H1 (cell line): ENCODE data around the gene CCR3. TPM values are rescaled to one million over a fixed set of nuclear protein-coding genes. Genes with fewer than 3 reads are reported as not detected.

Experiments
- CTCF ChIA-PET: fragments of 300-600 bp; sonication (Branson Sonifier 250); formaldehyde crosslinking; loops from one replicate; lab custom pipeline; 2021; ENCODE audit not compliant: partially characterized antibody; lab: Charles Lee
- POLR2A ChIA-PET: fragments of 300-600 bp; sonication (Branson Sonifier 250); formaldehyde crosslinking; loops from one replicate; lab custom pipeline; 2021; ENCODE audit warnings: inconsistent platforms; ENCODE audit not compliant: partially characterized antibody; lab: Charles Lee
- DNase-seq, 2 experiments: peaks; one replicate each; pipeline versions ENCODE4 v3.0.0 to v3.0.0-alpha.2; 2010 to 2022; ENCODE audit warnings: low spot score in 2 of 2, low read depth in 1 of 2, mixed read lengths in 1 of 2
- FAIRE-seq: peaks from 2 replicates; lab custom pipeline; 2011; peaks lifted over from hg19 to GRCh38; lab: Jason Lieb, UNC
- H2AFZ ChIP-seq: 2 replicates; pipeline ENCODE4 v1.8.1; 2012; ENCODE audit warnings: low read length, inconsistent platforms
- H2AK5ac ChIP-seq: 2 replicates; pipeline ENCODE4 v1.6.1; 2013; ENCODE audit warnings: low read depth, low read length
- H2BK120ac ChIP-seq: replicated peaks from 2 replicates; pipeline ENCODE3; 2013; ENCODE audit warnings: low read depth, low read length, inconsistent platforms
- H2BK12ac ChIP-seq: 2 replicates; pipeline ENCODE4 v1.6.1; 2013; ENCODE audit warnings: low read depth, low read length
- H2BK15ac ChIP-seq: 2 replicates; pipeline ENCODE4 v1.6.1; 2013; ENCODE audit warnings: low read length
- H2BK20ac ChIP-seq: 2 replicates; pipeline ENCODE4 v1.6.1; 2013; ENCODE audit warnings: low read length
- H2BK5ac ChIP-seq: 2 replicates; pipeline ENCODE4 v1.6.1; 2013; ENCODE audit warnings: low read depth, low read length
- H3K14ac ChIP-seq: 2 replicates; pipeline ENCODE4 v1.6.1; 2013; ENCODE audit warnings: inconsistent platforms; ENCODE audit not compliant: insufficient read length
- H3K18ac ChIP-seq: 2 replicates; pipeline ENCODE4 v1.6.1; 2013; ENCODE audit warnings: low read length; ENCODE audit errors: extremely low read depth
- H3K23ac ChIP-seq: 2 replicates; pipeline ENCODE4 v1.6.1; 2013; ENCODE audit warnings: inconsistent platforms; ENCODE audit not compliant: insufficient read length
- H3K23me2 ChIP-seq: 2 replicates; pipeline ENCODE4 v1.6.1; 2013; ENCODE audit warnings: low read depth, low read length
- H3K27ac ChIP-seq: 2 replicates; pipeline ENCODE4 v1.6.1; 2011; ENCODE audit warnings: low read depth, low read length, inconsistent platforms
- H3K27me3 ChIP-seq, 4 experiments: replicated peaks in 1 of 4; 1 replicate in 1 of 4; 2 replicates in 3 of 4; pipeline versions ENCODE4 v1.6.1 to v1.8.1; 2011 to 2013; ENCODE audit warnings: low read length in 3 of 4, mild to moderate bottlenecking in 3 of 4, inconsistent platforms in 2 of 4, mixed read lengths in 2 of 4, moderate library complexity in 1 of 4; ENCODE audit not compliant: control insufficient read depth in 3 of 4, insufficient read depth in 3 of 4; ENCODE audit errors: extremely low read depth in 1 of 4
- H3K36me3 ChIP-seq, 4 experiments: 2 replicates each; pipeline versions ENCODE4 v1.6.1 to v1.8.1; 2011 to 2013; ENCODE audit warnings: mild to moderate bottlenecking in 4 of 4, low read length in 3 of 4, moderate library complexity in 2 of 4, control low read depth in 1 of 4, inconsistent platforms in 1 of 4; ENCODE audit not compliant: insufficient read depth in 4 of 4, control insufficient read depth in 2 of 4
- H3K4ac ChIP-seq: replicated peaks from 2 replicates; pipeline ENCODE3; 2013; ENCODE audit warnings: low read length, low read depth, mixed read lengths, inconsistent platforms; ENCODE audit not compliant: insufficient read length
- H3K4me1 ChIP-seq, 4 experiments: replicated peaks in 1 of 4; 1 replicate in 1 of 4; 2 replicates in 3 of 4; pipeline versions ENCODE4 v1.6.1 to v1.8.1; 2011 to 2013; ENCODE audit warnings: low read length in 3 of 4, inconsistent platforms in 2 of 4, mixed read lengths in 1 of 4; ENCODE audit not compliant: insufficient read depth in 4 of 4, control insufficient read depth in 3 of 4
- H3K4me2 ChIP-seq, 2 experiments: 2 replicates each; pipeline versions ENCODE4 v1.6.1 to v1.8.1; 2011 to 2013; ENCODE audit warnings: low read depth in 2 of 2, low read length in 2 of 2, control low read depth in 1 of 2, inconsistent platforms in 1 of 2, mild to moderate bottlenecking in 1 of 2; ENCODE audit not compliant: insufficient read depth in 1 of 2
- H3K4me3 ChIP-seq, 4 experiments: fragments of 200-600, 300-600 bp in 1 of 4; sonication (generic), shearing (Covaris generic), sonication (Bioruptor Twin) in 1 of 4; 2 replicates each; pipeline versions ENCODE4 v1.5.1 to v1.8.1; 2011 to 2016; ENCODE audit warnings: low read length in 4 of 4, low read depth in 3 of 4, control low read depth in 2 of 4, inconsistent platforms in 2 of 4, mild to moderate bottlenecking in 2 of 4, mixed read lengths in 1 of 4, moderate library complexity in 1 of 4; ENCODE audit not compliant: insufficient read depth in 2 of 4; ENCODE audit errors: extremely low read depth in 1 of 4
- H3K56ac ChIP-seq: replicated peaks from 2 replicates; pipeline ENCODE3; 2013; ENCODE audit warnings: low read depth, mild to moderate bottlenecking, mixed read lengths, low read length, inconsistent platforms; ENCODE audit not compliant: insufficient read length
- H3K79me1 ChIP-seq: 2 replicates; pipeline ENCODE4 v1.6.1; 2013; ENCODE audit warnings: low read depth, low read length, control low read depth
- H3K79me2 ChIP-seq, 2 experiments: 2 replicates each; pipeline versions ENCODE4 v1.6.1 to v1.8.1; 2012 to 2013; ENCODE audit warnings: low read length in 2 of 2, mild to moderate bottlenecking in 2 of 2, inconsistent platforms in 1 of 2; ENCODE audit not compliant: insufficient read depth in 2 of 2, control insufficient read depth in 1 of 2
- H3K9ac ChIP-seq, 4 experiments: replicated peaks in 1 of 4; 1 replicate in 1 of 4; 2 replicates in 3 of 4; pipeline versions ENCODE4 v1.6.1 to v1.8.1; 2011 to 2013; ENCODE audit warnings: low read depth in 3 of 4, low read length in 3 of 4, control low read depth in 2 of 4, mild to moderate bottlenecking in 2 of 4, moderate library complexity in 2 of 4, inconsistent platforms in 1 of 4; ENCODE audit errors: extremely low read depth in 1 of 4
- H3K9me3 ChIP-seq, 2 experiments: 2 replicates each; pipeline versions ENCODE4 v1.6.1 to v1.8.1; 2012 to 2013; ENCODE audit warnings: mild to moderate bottlenecking in 2 of 2, moderate library complexity in 2 of 2, control low read depth in 1 of 2, inconsistent platforms in 1 of 2, low read depth in 1 of 2, low read length in 1 of 2, mixed read lengths in 1 of 2; ENCODE audit not compliant: insufficient read depth in 2 of 2
- H4K20me1 ChIP-seq, 2 experiments: replicated peaks in 1 of 2; 2 replicates each; pipeline versions ENCODE3 to v1.8.1; 2011 to 2013; ENCODE audit warnings: inconsistent platforms in 2 of 2, low read length in 2 of 2, mild to moderate bottlenecking in 1 of 2; ENCODE audit not compliant: insufficient read depth in 2 of 2, control insufficient read depth in 1 of 2
- H4K5ac ChIP-seq: 2 replicates; pipeline ENCODE4 v1.6.1; 2013; ENCODE audit warnings: low read length, low read depth, mixed read lengths, inconsistent platforms; ENCODE audit not compliant: insufficient read length
- H4K8ac ChIP-seq: 2 replicates; pipeline ENCODE4 v1.8.0; 2013; ENCODE audit warnings: mild to moderate bottlenecking, moderate library complexity, low read length, inconsistent platforms; ENCODE audit not compliant: insufficient read depth; ENCODE audit errors: extremely low read depth
- H4K91ac ChIP-seq: replicated peaks from 2 replicates; pipeline ENCODE3; 2013; ENCODE audit warnings: low read length, mixed read lengths, inconsistent platforms; ENCODE audit not compliant: insufficient read length
- BRCA1 ChIP-seq: IDR thresholded peaks from 2 replicates; pipeline ENCODE4 v1.6.1; 2012; ENCODE audit warnings: low read depth, low read length, improper control_type of control experiment
- CEBPB ChIP-seq: IDR thresholded peaks from 2 replicates; pipeline ENCODE4 v1.6.1; 2012; ENCODE audit warnings: low read depth, low read length
- CTBP2 ChIP-seq: IDR thresholded peaks from 2 replicates; pipeline ENCODE4 v1.7.0; 2011; ENCODE audit warnings: borderline replicate concordance, mild to moderate bottlenecking, moderate library complexity, mixed read lengths, low read length; ENCODE audit not compliant: insufficient read depth, insufficient read length
- EP300 ChIP-seq, 2 experiments: IDR thresholded peaks; 1 replicate in 1 of 2; 2 replicates in 1 of 2; pipeline ENCODE4 v1.6.1; 2011 to 2012; ENCODE audit warnings: low read depth in 2 of 2, low read length in 2 of 2, mild to moderate bottlenecking in 2 of 2, borderline replicate concordance in 1 of 2, inconsistent platforms in 1 of 2, moderate library complexity in 1 of 2
- EZH2 ChIP-seq: fragments of 200-600 bp; sonication (generic); IDR thresholded peaks from 2 replicates; pipeline ENCODE4 v1.7.1; 2012; ENCODE audit warnings: low read depth, mild to moderate bottlenecking, moderate library complexity, low read length, inconsistent platforms; ENCODE audit not compliant: severe bottlenecking
- KDM4A ChIP-seq: IDR thresholded peaks from one replicate; pipeline ENCODE4 v1.7.1; 2012; ENCODE audit warnings: low read depth, mild to moderate bottlenecking, moderate library complexity, low read length, inconsistent platforms; ENCODE audit not compliant: severe bottlenecking
- SP1 ChIP-seq: IDR thresholded peaks from 2 replicates; pipeline ENCODE4 v1.6.1; 2011; ENCODE audit warnings: low read depth, low read length
- SP2 ChIP-seq: IDR thresholded peaks from 2 replicates; pipeline ENCODE4 v1.6.1; 2012; ENCODE audit warnings: mild to moderate bottlenecking, low read length, inconsistent platforms
- TAF7 ChIP-seq: optimal IDR thresholded peaks from 2 replicates; pipeline ENCODE3; 2011; ENCODE audit warnings: low read depth, mild to moderate bottlenecking, inconsistent platforms, low read length, moderate library complexity, borderline replicate concordance
- YY1 ChIP-seq: IDR thresholded peaks from 2 replicates; pipeline ENCODE4 v1.6.1; 2011; ENCODE audit warnings: low read depth, mild to moderate bottlenecking, low read length
- WGBS, 2 experiments: shearing (Covaris generic) in 1 of 2; methylation state at CpG; one replicate each; pipeline versions ENCODE4 v1.1.6 to v1.1.7; 2013 to 2015; ENCODE audit warnings: low lambda C conversion rate in 2 of 2, mixed read lengths in 2 of 2, inconsistent platforms in 1 of 2, low coverage in 1 of 2, missing lambda C conversion rate in 1 of 2; ENCODE audit not compliant: insufficient replicate concordance in 2 of 2, insufficient coverage in 1 of 2, insufficient read length in 1 of 2; ENCODE audit errors: extremely low coverage in 1 of 2, missing lambda C conversion rate in 1 of 2; 5-methylcytosine and 5-hydroxymethylcytosine counted together
- polyA plus RNA-seq, 7 experiments: library from polyadenylated mRNA; depleted of rRNA in 3 of 7; stranded (reverse) in 5 of 7; unstranded in 2 of 7; fragments of >200 nt in 5 of 7; fragments of 200-250 nt in 2 of 7; gene quantifications; 1 replicate in 5 of 7; 2 replicates in 1 of 7; 4 replicates in 1 of 7; pipeline versions ENCODE4 v1.2.1 to v1.2.3, GENCODE V29; 2011 to 2013; ENCODE audit warnings: missing spikeins in 2 of 7, mixed read lengths in 2 of 7
- total RNA-seq: library from RNA; stranded (reverse); fragmentation: NEBNext Ultra II Directional; extraction: Animal tissue kit (Norgen Biotek cat#: 25700); gene quantifications from 2 replicates; pipeline ENCODE4 v1.2.1, GENCODE V29; 2021

Gene CCR3
- total and polyA plus RNA-seq, 2 of the 8 experiments (the other 6 are each of a cell fraction or from before 2014, with no cell fraction given), result not detected

- Histone ChIP-seq H3K27me3 (no peaks in the 10 kb centered on the region), H4K5ac (no peak overlapping the region), H3K4me1 (peaks cover 0 to 4% (median 0%) of the 10 kb centered on the region in 4 experiments; a peak in 2 of 7 replicates), H4K8ac (no peak overlapping the region), H2BK12ac (no peak overlapping the region), H3K14ac (no peak overlapping the region), H3K9ac (no peak overlapping the region), H2AK5ac (no peak overlapping the region), H2BK120ac (no peak overlapping the region)
- ChIA-PET POLR2A (no interaction called here), CTCF (interaction anchor here (0.6 to 6.6 kb wide), 8 partner anchors 9 to 306 kb away, joined by 3 to 34 read pairs (median 4); no protein-coding TSS in a partner anchor)
- no peak for DNase-seq
- TF ChIP-seq TAF7 (no peak), EP300 (IDR thresholded peaks at IDR 0.05; ENCODE audit: borderline replicate concordance in 1 of 2, low read depth in 2 of 2, low read length in 2 of 2) (no peak), YY1 (no peak), BRCA1 (no peak), EZH2 (no peak), CTBP2 (no peak), CEBPB (no peak), SP2 (no peak), KDM4A (no peak), SP1 (no peak)
- TF ChIP-seq, all 59 proteins: peak for 0
- no peak for FAIRE-seq
- Histone ChIP-seq H4K91ac (no peak overlapping the region), H3K79me2 (no peaks in the 10 kb centered on the region), H2BK15ac (no peak overlapping the region), H3K18ac (no peak overlapping the region), H3K36me3 (no peaks in the 10 kb centered on the region), H3K4me3 (no peak overlapping the region), H3K56ac (no peak overlapping the region), H3K4me2 (no peak overlapping the region), H2BK5ac (no peak overlapping the region), H3K27ac (no peak overlapping the region), H3K9me3 (no peaks in the 10 kb centered on the region), H2AFZ (no peak overlapping the region), H3K4ac (no peak overlapping the region), H4K20me1 (no peaks in the 10 kb centered on the region), H3K23ac (no peak overlapping the region), H2BK20ac (no peak overlapping the region), H3K79me1 (no peaks in the 10 kb centered on the region), H3K23me2 (no peaks in the 10 kb centered on the region)
- 82% methylated on average over 3 of the region's 3 CpGs; no CpG with 5 or more reads in 1 of the 2 experiments for WGBS, 2 experiments
Observed at GRCh38 chr3:46209746-46210470, 32.4 kb upstream of the CCR3 start.
